IPS-18a (cell line): ENCODE data around the gene BMP7.

Source experiments
- H3K27ac ChIP-seq: one replicate; pipeline ENCODE4 v1.5.1; 2013; ENCODE audit warnings: low read length
- H3K27me3 ChIP-seq: one replicate; pipeline ENCODE4 v1.6.1; 2013; ENCODE audit warnings: mild to moderate bottlenecking, low read length; ENCODE audit not compliant: control insufficient read depth, insufficient read depth
- H3K36me3 ChIP-seq: one replicate; pipeline ENCODE4 v1.6.1; 2013; ENCODE audit warnings: low read depth, low read length; ENCODE audit not compliant: control insufficient read depth
- H3K4me1 ChIP-seq: one replicate; pipeline ENCODE4 v1.6.1; 2013; ENCODE audit warnings: low read depth, low read length; ENCODE audit not compliant: control insufficient read depth
- H3K4me3 ChIP-seq: one replicate; pipeline ENCODE4 v1.5.1; 2013; ENCODE audit warnings: low read length
- H3K9ac ChIP-seq: one replicate; pipeline ENCODE4 v1.6.1; 2013; ENCODE audit warnings: mild to moderate bottlenecking, low read length, moderate library complexity
- H3K9me3 ChIP-seq: one replicate; pipeline ENCODE4 v1.6.1; 2013; ENCODE audit warnings: low read depth, low read length; ENCODE audit not compliant: control insufficient read depth

The BMP7 gene

GRCh38 chr20:57143173-57143572 lies 123.3 kb downstream of the BMP7 start:
- no peak overlapping the region for H3K9ac ChIP-seq
- no peak overlapping the region for H3K27ac ChIP-seq
- no peaks in the 10 kb centered on the region for H3K27me3 ChIP-seq
- no peaks in the 10 kb centered on the region for H3K9me3 ChIP-seq
- no peaks in the 10 kb centered on the region for H3K36me3 ChIP-seq
- H3K4me1 ChIP-seq = no peaks in the 10 kb centered on the region
- H3K4me3 ChIP-seq = no peak overlapping the region

GRCh38 chr20:57142667-57143066 lies 123.8 kb downstream of the BMP7 start:
- Histone ChIP-seq H3K4me3 (no peak overlapping the region), H3K27ac (no peak overlapping the region), H3K36me3 (no peaks in the 10 kb centered on the region), H3K4me1 (no peaks in the 10 kb centered on the region), H3K27me3 (no peaks in the 10 kb centered on the region), H3K9ac (no peak overlapping the region), H3K9me3 (no peaks in the 10 kb centered on the region)

GRCh38 chr20:57141492-57141891 lies 124.9 kb downstream of the BMP7 start:
- H3K4me3 ChIP-seq = no peak overlapping the region
- no peak overlapping the region for H3K9ac ChIP-seq
- H3K27ac ChIP-seq = no peak overlapping the region
- no peaks in the 10 kb centered on the region for H3K4me1 ChIP-seq
- no peaks in the 10 kb centered on the region for H3K36me3 ChIP-seq
- H3K9me3 ChIP-seq = no peaks in the 10 kb centered on the region
- H3K27me3 ChIP-seq = no peaks in the 10 kb centered on the region

GRCh38 chr20:57140416-57140965 lies 126.0 kb downstream of the BMP7 start:
- no peak overlapping the region for H3K4me3 ChIP-seq
- no peak overlapping the region for H3K9ac ChIP-seq
- H3K27ac ChIP-seq = no peak overlapping the region
- H3K4me1 ChIP-seq = no peaks in the 10 kb centered on the region
- H3K9me3 ChIP-seq = no peaks in the 10 kb centered on the region
- no peaks in the 10 kb centered on the region for H3K27me3 ChIP-seq
- no peaks in the 10 kb centered on the region for H3K36me3 ChIP-seq

- H3K4me3 ChIP-seq = no peak overlapping the region
- no peaks in the 10 kb centered on the region for H3K27me3 ChIP-seq
- no peak overlapping the region for H3K9ac ChIP-seq
- no peaks in the 10 kb centered on the region for H3K9me3 ChIP-seq
- no peaks in the 10 kb centered on the region for H3K36me3 ChIP-seq
- H3K27ac ChIP-seq = no peak overlapping the region
- no peaks in the 10 kb centered on the region for H3K4me1 ChIP-seq
These were observed 126.9 kb downstream of the BMP7 start for GRCh38 chr20:57139342-57140093.

- H3K9me3 ChIP-seq = no peaks in the 10 kb centered on the region
- H3K9ac ChIP-seq = no peak overlapping the region
- no peaks in the 10 kb centered on the region for H3K4me1 ChIP-seq
- H3K27ac ChIP-seq = no peak overlapping the region
- H3K36me3 ChIP-seq = no peaks in the 10 kb centered on the region
- H3K4me3 ChIP-seq = no peak overlapping the region
- H3K27me3 ChIP-seq = no peaks in the 10 kb centered on the region
These were observed 128.0 kb downstream of the BMP7 start for GRCh38 chr20:57138198-57138995.

- Histone ChIP-seq H3K4me1 (no peaks in the 10 kb centered on the region), H3K27ac (no peak overlapping the region), H3K27me3 (no peaks in the 10 kb centered on the region), H3K9ac (no peak overlapping the region), H3K9me3 (no peaks in the 10 kb centered on the region), H3K36me3 (no peaks in the 10 kb centered on the region), H3K4me3 (no peak overlapping the region)
These were observed 128.8 kb downstream of the BMP7 start for GRCh38 chr20:57137676-57138075.

- Histone ChIP-seq H3K9me3 (no peaks in the 10 kb centered on the region), H3K27ac (no peak overlapping the region), H3K4me3 (no peak overlapping the region), H3K27me3 (no peaks in the 10 kb centered on the region), H3K9ac (no peak overlapping the region), H3K36me3 (no peaks in the 10 kb centered on the region), H3K4me1 (no peaks in the 10 kb centered on the region)
These were observed 129.7 kb downstream of the BMP7 start for GRCh38 chr20:57136734-57137133.

- no peak overlapping the region for H3K4me3 ChIP-seq
- H3K27ac ChIP-seq = no peak overlapping the region
These were observed 130.6 kb downstream of the BMP7 start for GRCh38 chr20:57135875-57136274.

GRCh38 chr20:57134804-57135203 lies 131.6 kb downstream of the BMP7 start:
- no peak overlapping the region for H3K9ac ChIP-seq
- no peak overlapping the region for H3K4me3 ChIP-seq
- H3K27ac ChIP-seq = no peak overlapping the region
- no peaks in the 10 kb centered on the region for H3K27me3 ChIP-seq
- no peaks in the 10 kb centered on the region for H3K4me1 ChIP-seq
- H3K36me3 ChIP-seq = no peaks in the 10 kb centered on the region
- H3K9me3 ChIP-seq = no peaks in the 10 kb centered on the region

More at GRCh38 chr20:57135875-57136274, 130.6 kb downstream of the BMP7 start:
- no peaks in the 10 kb centered on the region for H3K27me3 ChIP-seq
- H3K9ac ChIP-seq = no peak overlapping the region
- no peaks in the 10 kb centered on the region for H3K4me1 ChIP-seq
- no peaks in the 10 kb centered on the region for H3K9me3 ChIP-seq
- no peaks in the 10 kb centered on the region for H3K36me3 ChIP-seq

GRCh38 chr20:57133926-57134650 lies 132.4 kb downstream of the BMP7 start:
- no peak overlapping the region for H3K4me3 ChIP-seq
- no peaks in the 10 kb centered on the region for H3K4me1 ChIP-seq
- no peak overlapping the region for H3K27ac ChIP-seq
- no peak overlapping the region for H3K9ac ChIP-seq
- H3K36me3 ChIP-seq = no peaks in the 10 kb centered on the region
- H3K27me3 ChIP-seq = no peaks in the 10 kb centered on the region
- no peaks in the 10 kb centered on the region for H3K9me3 ChIP-seq
